Fibroblast of villous mesenchyme (primary cell): ENCODE results near the gene SEC23B. TPM values are rescaled to one million over a fixed set of nuclear protein-coding genes. Genes with fewer than 3 reads are reported as not detected.

Source experiments
- DNase-seq: peaks from one replicate; pipeline ENCODE4 v3.0.0-alpha.2; 2010; ENCODE audit warnings: low read depth
- H3K4me3 ChIP-seq: 2 replicates; pipeline ENCODE4 v1.5.1; 2011; ENCODE audit warnings: low read depth, mild to moderate bottlenecking, low read length
- small RNA-seq: library from RNA; depleted of rRNA; stranded (forward); fragments of <200 nt; gene quantifications from one replicate; pipeline ENCODE3, GENCODE V24; 2012
- total RNA-seq: library from RNA; depleted of rRNA; stranded (reverse); fragments of >200 nt; gene quantifications from 2 replicates; pipeline ENCODE4 v1.2.3, GENCODE V29; 2012
- TF ChIP-seq, protein P1 (sequence below): IDR thresholded peaks from 2 replicates; pipeline ENCODE4 v1.5.1; 2012; ENCODE audit warnings: low read depth, mild to moderate bottlenecking, low read length; ENCODE audit not compliant: insufficient read depth

The SEC23B gene
- total RNA-seq, 1 donor, result 67.4 TPM

DNA sequence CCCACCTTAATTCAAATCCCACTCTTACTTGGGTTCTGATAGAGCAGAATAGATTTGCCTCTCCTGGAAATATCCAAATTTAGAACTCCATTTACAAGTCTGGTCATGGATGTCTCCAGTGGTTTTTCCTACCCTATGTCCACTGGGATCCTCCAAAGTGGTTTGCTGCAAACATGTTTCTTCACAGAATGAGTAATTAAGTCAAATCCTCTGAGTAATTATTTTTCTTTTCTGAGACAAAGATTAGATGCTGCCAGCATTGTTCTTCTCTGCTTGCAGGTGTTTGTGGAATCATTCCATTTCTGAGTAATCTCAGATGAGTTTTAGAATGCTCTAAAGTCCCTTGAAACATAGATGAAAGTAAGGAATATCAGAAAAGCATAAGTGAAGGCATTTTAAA lies 102.0 kb downstream of the SEC23B start:
- no peak overlapping the region for H3K4me3 ChIP-seq
- TF ChIP-seq, protein P1, sequence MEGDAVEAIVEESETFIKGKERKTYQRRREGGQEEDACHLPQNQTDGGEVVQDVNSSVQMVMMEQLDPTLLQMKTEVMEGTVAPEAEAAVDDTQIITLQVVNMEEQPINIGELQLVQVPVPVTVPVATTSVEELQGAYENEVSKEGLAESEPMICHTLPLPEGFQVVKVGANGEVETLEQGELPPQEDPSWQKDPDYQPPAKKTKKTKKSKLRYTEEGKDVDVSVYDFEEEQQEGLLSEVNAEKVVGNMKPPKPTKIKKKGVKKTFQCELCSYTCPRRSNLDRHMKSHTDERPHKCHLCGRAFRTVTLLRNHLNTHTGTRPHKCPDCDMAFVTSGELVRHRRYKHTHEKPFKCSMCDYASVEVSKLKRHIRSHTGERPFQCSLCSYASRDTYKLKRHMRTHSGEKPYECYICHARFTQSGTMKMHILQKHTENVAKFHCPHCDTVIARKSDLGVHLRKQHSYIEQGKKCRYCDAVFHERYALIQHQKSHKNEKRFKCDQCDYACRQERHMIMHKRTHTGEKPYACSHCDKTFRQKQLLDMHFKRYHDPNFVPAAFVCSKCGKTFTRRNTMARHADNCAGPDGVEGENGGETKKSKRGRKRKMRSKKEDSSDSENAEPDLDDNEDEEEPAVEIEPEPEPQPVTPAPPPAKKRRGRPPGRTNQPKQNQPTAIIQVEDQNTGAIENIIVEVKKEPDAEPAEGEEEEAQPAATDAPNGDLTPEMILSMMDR, result no peak
- DNase-seq, result no peak

Small RNA genes within 50 kb of the gene (small RNA-seq; reads per million reads assigned to genes)
- gene MIR3192 (not detected), gene RN7SL638P (not detected), gene RNU6ATAC34P (not detected)

Other genes starting within 250 kb of the SEC23B start
- 18.1 and 19.3 TPM in 2 replicates for gene ZNF133, start 219.4 kb upstream of the SEC23B start, total RNA-seq
- gene DZANK1, start 40.9 kb upstream of the SEC23B start, total RNA-seq, result 0.64 and 1.3 TPM in 2 replicates
- 11.6 and 18.6 TPM in 2 replicates for gene POLR3F, start 40.5 kb upstream of the SEC23B start, total RNA-seq
- gene RBBP9, start 10.7 kb upstream of the SEC23B start, total RNA-seq, result 15.5 and 20.3 TPM in 2 replicates
- 44.0 and 57.3 TPM in 2 replicates for gene SMIM26, start 59.5 kb downstream of the SEC23B start, total RNA-seq
- 47.1 and 70.5 TPM in 2 replicates for gene DTD1, start 80.1 kb downstream of the SEC23B start, total RNA-seq